Heart left ventricle (tissue), 16 donors: ENCODE data around the gene MAP1B. TPM values are rescaled to one million over a fixed set of nuclear protein-coding genes. Genes with fewer than 3 reads are reported as not detected.

Experiments used
- ATAC-seq, 4 donors: fragments of 200-7000 bp; cut with Tn5 transposase; one replicate each; pipeline ENCODE4 v1.9.1; 2020 to 2022; ENCODE audit warnings: moderate library complexity in 4 of 4, mild to moderate bottlenecking in 3 of 4, moderate number of reproducible peaks in 1 of 4
- DNase-seq, 5 donors: peaks; one replicate each; pipeline ENCODE4 v3.0.0-alpha.2; 2020
- H3K27ac ChIP-seq, 12 donors: fragments of 200-600 bp; sonication (generic) in 4 of 12; one replicate each; pipeline versions ENCODE4 v1.5.0 to v1.8.0; 2016 to 2022; ENCODE audit warnings: mild to moderate bottlenecking in 2 of 12
- H3K27me3 ChIP-seq, 9 donors: fragments of 200-600 bp; sonication (generic) in 2 of 9; one replicate each; pipeline versions ENCODE4 v1.5.1 to v1.8.0; 2016 to 2022; ENCODE audit warnings: mild to moderate bottlenecking in 3 of 9
- H3K36me3 ChIP-seq, 9 donors: fragments of 200-600 bp; sonication (generic) in 2 of 9; one replicate each; pipeline versions ENCODE4 v1.5.0 to v1.8.0; 2018 to 2022; ENCODE audit warnings: mild to moderate bottlenecking in 2 of 9
- H3K4me1 ChIP-seq, 12 donors: fragments of 200-600 bp; sonication (generic) in 4 of 12; one replicate each; pipeline versions ENCODE4 v1.5.0 to v1.8.0; 2016 to 2022; ENCODE audit warnings: mild to moderate bottlenecking in 3 of 12
- H3K4me3 ChIP-seq, 12 donors: fragments of 200-600 bp; sonication (generic) in 4 of 12; one replicate each; pipeline versions ENCODE4 v1.5.0 to v1.8.0; 2017 to 2022; ENCODE audit warnings: mild to moderate bottlenecking in 9 of 12, moderate library complexity in 4 of 12
- H3K9me3 ChIP-seq, 12 donors: fragments of 200-600 bp; sonication (generic) in 4 of 12; one replicate each; pipeline versions ENCODE4 v1.5.0 to v1.8.0; 2016 to 2022; ENCODE audit warnings: mild to moderate bottlenecking in 1 of 12
- CTCF ChIP-seq, 12 donors: fragments of 200-600 bp; sonication (generic) in 4 of 12; IDR thresholded peaks; one replicate each; pipeline versions ENCODE4 v1.5.0 to v1.8.0; 2018 to 2022; ENCODE audit warnings: antibody characterized with exemption in 12 of 12, mild to moderate bottlenecking in 5 of 12
- POLR2A ChIP-seq, 2 donors: fragments of 450-650 bp; IDR thresholded peaks; one replicate each; pipeline ENCODE4 v1.6.1; 2017; ENCODE audit warnings: antibody characterized with exemption in 2 of 2, mild to moderate bottlenecking in 2 of 2, moderate library complexity in 2 of 2
- WGBS, 4 donors: extraction: QIAGEN DNeasy Blood & Tissue Kit in 2 of 4; methylation state at CpG; one replicate each; pipeline versions ENCODE4 v1.1.5 to v1.1.7; 2013 to 2018; 5-methylcytosine and 5-hydroxymethylcytosine counted together
- intact Hi-C, 10 donors: fragments of 100-400 bp; cut with DNase I; formaldehyde crosslinking; loops; one replicate each; pipeline versions ENCODE4 v1.11.1 to v1.14.2; 2022
- polyA plus RNA-seq, 2 donors: library from polyadenylated mRNA; stranded (reverse); fragments of 200-250 nt; gene quantifications; one replicate each; pipeline ENCODE4 v1.2.3, GENCODE V29; 2013
- total RNA-seq, 9 donors: library from RNA; depleted of rRNA in 2 of 9; stranded (reverse); fragments of >200 nt in 2 of 9; fragmentation: NEBNext Ultra II Directional in 3 of 9; extraction: Animal tissue kit (Norgen Biotek cat#: 25700) in 3 of 9; gene quantifications; one replicate each; pipeline versions ENCODE4 v1.1.0 to v1.2.4, GENCODE V29; 2016 to 2023
- donor health status: ischemic (EF 13 %, LVEDD 7.1; RV severe dilation, severe dysfunction).
- donor health status: healthy with polysubstance abuse.
- donor health status: DM: no; HTN: yes; CAD: no.
- donor health status: DM: no; HTN: no; CAD: no.
- donor health status: ischemic (EF 25% LVEDD 6.9; RV normal size, moderate dysfunction).
- donor health status: ischemic (EF 25% LVEDD 5.7; RV mildly dilated, moderate dysfunction).
- donor health status: healthy.
- donor health status: DM: yes; HTN: yes; CAD: no.
- donor health status: ischemic (EF 35%, LVEDD 5.7; RV mildly dilated, moderate dysfunction).
- donor health status: nonischemic (EF 11% LVEDD 7.7; RV severe dilation, severe dysfunction).
- donor health status: DM: yes; HTN: yes; CAD: no.
- donor health status: PGD.
- donor health status: ischemic (EF 29% LVEDD 5.4; RV normal size, mild dysfunction).
- donor health status: nonischemic (EF 23%, LVEDD 6.1; RV moderate dilation, normal function).

The MAP1B gene
- total and polyA plus RNA-seq, 11 donors: 10.1 to 603 (median 133) TPM

DNA sequence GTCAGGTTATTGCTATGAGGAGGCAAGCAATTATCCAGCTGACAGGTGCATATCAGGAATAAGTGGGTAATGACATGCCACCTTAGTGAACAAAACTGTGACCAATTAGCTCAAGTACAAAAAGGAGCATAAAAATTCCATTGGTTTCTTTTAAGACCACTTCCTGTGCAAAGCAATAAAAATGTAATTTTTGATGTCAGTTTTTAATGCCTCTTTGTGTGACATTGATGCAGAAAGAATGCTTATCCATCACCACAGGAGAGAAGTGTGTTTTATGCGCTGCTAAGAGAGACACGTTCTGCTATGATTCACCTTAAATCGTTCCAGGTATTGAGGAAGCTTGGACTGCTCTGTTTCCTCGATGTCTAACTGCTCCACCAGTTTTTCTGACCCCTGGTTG, 116.1 kb downstream of the MAP1B start:
- Histone ChIP-seq H3K36me3 (peaks cover 0 to 99% (median 88%) of the 10 kb centered on the region in 9 donors), H3K4me1 (peaks cover 0 to 15% (median 3%) of the 10 kb centered on the region in 12 donors), H3K27me3 (no peaks in the 10 kb centered on the region), H3K9me3 (no peaks in the 10 kb centered on the region), H3K4me3 (no peak overlapping the region), H3K27ac (no peak overlapping the region)
- intact Hi-C loops: no loop called here
- 93 to 97% (median 96%) methylated on average over 4 of the region's 4 CpGs for WGBS, 4 donors
- no peak for ATAC-seq
- no peak for DNase-seq
- TF ChIP-seq POLR2A (IDR thresholded peaks at IDR 0.05) (no peak), CTCF (IDR thresholded peaks at IDR 0.05) (no peak)

GRCh38 chr5:72224946-72225463, 117.7 kb downstream of the MAP1B start:
- no peak for TF ChIP-seq POLR2A (IDR thresholded peaks at IDR 0.05)
- TF ChIP-seq CTCF (IDR thresholded peaks at IDR 0.05): no peak
- DNase-seq (no peak), ATAC-seq (peak in 1 of 4 donors; percentile 18)
- H3K4me1 ChIP-seq: peaks cover 0 to 26% (median 7%) of the 10 kb centered on the region in 12 donors
- 66 to 73% (median 70%) methylated on average over 3 of the region's 3 CpGs for WGBS, 4 donors
- H3K27ac ChIP-seq: no peak overlapping the region
- no peak overlapping the region for H3K4me3 ChIP-seq
- intact Hi-C loops: no loop called here
- no peaks in the 10 kb centered on the region for H3K27me3 ChIP-seq
- H3K9me3 ChIP-seq: no peaks in the 10 kb centered on the region
- peaks cover 0 to 89% (median 74%) of the 10 kb centered on the region in 9 donors for H3K36me3 ChIP-seq

DNA sequence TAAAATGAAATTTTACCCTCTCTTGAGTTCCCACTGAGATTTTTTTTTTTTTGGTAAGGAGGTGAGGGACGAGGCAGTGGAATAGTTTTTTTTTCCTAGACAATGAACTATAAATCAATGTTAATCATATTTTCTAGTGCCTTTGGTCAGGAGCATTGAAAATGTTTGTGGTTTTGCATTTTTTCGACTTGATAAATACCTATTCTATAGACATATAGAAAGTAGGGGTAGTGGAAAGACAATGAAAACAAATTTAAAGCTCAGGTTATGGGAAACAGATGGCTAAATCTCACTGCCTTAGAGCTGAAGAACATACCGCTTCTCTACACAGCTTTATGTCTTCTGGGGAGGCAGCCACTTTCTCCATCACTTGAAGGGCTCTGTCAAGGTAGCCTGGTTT, 118.5 kb downstream of the MAP1B start:
- Histone ChIP-seq H3K9me3 (no peaks in the 10 kb centered on the region), H3K4me1 (peaks cover 0 to 26% (median 7%) of the 10 kb centered on the region in 12 donors), H3K27me3 (no peaks in the 10 kb centered on the region), H3K36me3 (peaks cover 0 to 85% (median 69%) of the 10 kb centered on the region in 9 donors), H3K4me3 (no peak overlapping the region), H3K27ac (no peak overlapping the region)
- no peak for ATAC-seq
- intact Hi-C loops: no loop called here
- 94 to 98% (median 98%) methylated on average over 3 of the region's 3 CpGs for WGBS, 4 donors
- no peak for TF ChIP-seq CTCF (IDR thresholded peaks at IDR 0.05)
- TF ChIP-seq POLR2A (IDR thresholded peaks at IDR 0.05): no peak
- DNase-seq: no peak

GRCh38 chr5:72226950-72227349, 119.7 kb downstream of the MAP1B start:
- intact Hi-C loops: no loop called here
- peak in 3 of 5 donors; percentile 31 to 55 (median 32) for DNase-seq
- Histone ChIP-seq H3K4me3 (no peak overlapping the region), H3K9me3 (no peaks in the 10 kb centered on the region), H3K4me1 (peaks cover 0 to 26% (median 7%) of the 10 kb centered on the region in 12 donors), H3K27me3 (no peaks in the 10 kb centered on the region), H3K36me3 (peaks cover 0 to 78% (median 67%) of the 10 kb centered on the region in 9 donors), H3K27ac (peak overlapping the region in 7 of 12 donors; percentile 10 to 60 (median 32))
- 52 to 58% (median 57%) methylated on average over 2 of the region's 2 CpGs for WGBS, 4 donors
- TF ChIP-seq POLR2A (IDR thresholded peaks at IDR 0.05) (no peak), CTCF (IDR thresholded peaks at IDR 0.05) (no peak)
- peak; percentile 66 to 88 (median 86) for ATAC-seq
